Right lobe of liver (tissue), 4 donors: ENCODE measurements around the gene CCDC196.

Experiments used
- POLR2A ChIP-seq: fragments of 450-650 bp; IDR thresholded peaks from one replicate; pipeline ENCODE4 v1.6.1; 2017; ENCODE audit warnings: antibody characterized with exemption, mild to moderate bottlenecking
- TF ChIP-seq, protein P1 (sequence below), 4 donors: fragments of 200-600 bp in 3 of 4; fragments of 450-650 bp in 1 of 4; IDR thresholded peaks; one replicate each; pipeline versions ENCODE4 v1.5.1 to v1.8.0; 2016 to 2022; ENCODE audit warnings: antibody characterized with exemption in 4 of 4, mild to moderate bottlenecking in 2 of 4
- donor health status: DM: no; HTN: no; CAD: no.
- donor health status: DM: no; HTN: no; CAD: no.
- donor health status: DM: no; HTN: yes; CAD: no.

DNA sequence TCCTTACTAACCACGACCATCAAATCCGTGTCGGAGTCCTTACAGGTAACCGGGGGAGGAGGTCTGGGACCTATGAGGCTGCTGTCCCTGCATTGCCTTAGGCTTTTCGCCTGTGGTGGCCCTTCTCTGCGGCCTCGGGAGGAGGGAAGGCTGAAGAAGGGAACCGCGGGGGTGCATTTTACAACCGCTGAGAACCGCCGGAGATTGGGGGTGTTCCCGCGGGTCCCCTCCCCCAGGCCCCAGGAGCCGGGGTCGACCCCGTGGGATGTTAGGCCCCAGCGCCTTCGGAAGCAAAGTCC is 22.3 kb downstream of the CCDC196 start:
- TF ChIP-seq, protein P1, sequence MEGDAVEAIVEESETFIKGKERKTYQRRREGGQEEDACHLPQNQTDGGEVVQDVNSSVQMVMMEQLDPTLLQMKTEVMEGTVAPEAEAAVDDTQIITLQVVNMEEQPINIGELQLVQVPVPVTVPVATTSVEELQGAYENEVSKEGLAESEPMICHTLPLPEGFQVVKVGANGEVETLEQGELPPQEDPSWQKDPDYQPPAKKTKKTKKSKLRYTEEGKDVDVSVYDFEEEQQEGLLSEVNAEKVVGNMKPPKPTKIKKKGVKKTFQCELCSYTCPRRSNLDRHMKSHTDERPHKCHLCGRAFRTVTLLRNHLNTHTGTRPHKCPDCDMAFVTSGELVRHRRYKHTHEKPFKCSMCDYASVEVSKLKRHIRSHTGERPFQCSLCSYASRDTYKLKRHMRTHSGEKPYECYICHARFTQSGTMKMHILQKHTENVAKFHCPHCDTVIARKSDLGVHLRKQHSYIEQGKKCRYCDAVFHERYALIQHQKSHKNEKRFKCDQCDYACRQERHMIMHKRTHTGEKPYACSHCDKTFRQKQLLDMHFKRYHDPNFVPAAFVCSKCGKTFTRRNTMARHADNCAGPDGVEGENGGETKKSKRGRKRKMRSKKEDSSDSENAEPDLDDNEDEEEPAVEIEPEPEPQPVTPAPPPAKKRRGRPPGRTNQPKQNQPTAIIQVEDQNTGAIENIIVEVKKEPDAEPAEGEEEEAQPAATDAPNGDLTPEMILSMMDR (IDR thresholded peaks at IDR 0.05), result no peak
- TF ChIP-seq POLR2A, result no peak
